ENCODE results near the gene MTOR. TPM values are rescaled to one million over a fixed set of nuclear protein-coding genes. Genes with fewer than 3 reads are reported as not detected.

Gene MTOR
- total RNA-seq, 1 donor from 2014 or later: 23.6 TPM

DNA sequence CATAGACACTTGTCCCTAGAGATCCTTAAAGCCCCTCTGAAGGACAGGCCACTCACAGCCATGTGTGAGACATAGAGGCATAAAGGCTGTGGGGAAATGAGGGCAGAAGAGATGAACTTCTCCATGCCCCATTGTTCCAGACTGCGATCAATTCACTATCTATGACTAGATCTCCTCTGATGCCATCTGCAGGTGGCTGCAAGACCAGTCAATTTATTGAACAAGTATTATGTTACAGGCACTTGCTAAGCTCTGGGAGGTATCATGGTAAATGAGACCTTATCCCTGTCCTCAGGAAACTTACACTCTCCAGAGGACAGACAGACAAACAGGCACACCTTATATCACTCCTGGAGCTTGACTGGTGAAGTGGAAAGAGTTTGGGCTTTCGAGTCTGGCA is 33.6 kb upstream of the MTOR start:
- Histone ChIP-seq H3K4me3 (no peak overlapping the region), H3K4me1 (no peaks in the 10 kb centered on the region), H3K9me3 (no peaks in the 10 kb centered on the region), H3K27ac (no peak overlapping the region), H3K27me3 (no peaks in the 10 kb centered on the region), H3K36me3 (peaks cover 0 to 11% of the 10 kb centered on the region in 2 donors)
- TF ChIP-seq POLR2A (IDR thresholded peaks at IDR 0.05) (no peak), POLR2AphosphoS5 (IDR thresholded peaks at IDR 0.05; ENCODE audit: insufficient read depth in 1 of 2, low read depth in 1 of 2) (no peak)
- TF ChIP-seq, protein P1, sequence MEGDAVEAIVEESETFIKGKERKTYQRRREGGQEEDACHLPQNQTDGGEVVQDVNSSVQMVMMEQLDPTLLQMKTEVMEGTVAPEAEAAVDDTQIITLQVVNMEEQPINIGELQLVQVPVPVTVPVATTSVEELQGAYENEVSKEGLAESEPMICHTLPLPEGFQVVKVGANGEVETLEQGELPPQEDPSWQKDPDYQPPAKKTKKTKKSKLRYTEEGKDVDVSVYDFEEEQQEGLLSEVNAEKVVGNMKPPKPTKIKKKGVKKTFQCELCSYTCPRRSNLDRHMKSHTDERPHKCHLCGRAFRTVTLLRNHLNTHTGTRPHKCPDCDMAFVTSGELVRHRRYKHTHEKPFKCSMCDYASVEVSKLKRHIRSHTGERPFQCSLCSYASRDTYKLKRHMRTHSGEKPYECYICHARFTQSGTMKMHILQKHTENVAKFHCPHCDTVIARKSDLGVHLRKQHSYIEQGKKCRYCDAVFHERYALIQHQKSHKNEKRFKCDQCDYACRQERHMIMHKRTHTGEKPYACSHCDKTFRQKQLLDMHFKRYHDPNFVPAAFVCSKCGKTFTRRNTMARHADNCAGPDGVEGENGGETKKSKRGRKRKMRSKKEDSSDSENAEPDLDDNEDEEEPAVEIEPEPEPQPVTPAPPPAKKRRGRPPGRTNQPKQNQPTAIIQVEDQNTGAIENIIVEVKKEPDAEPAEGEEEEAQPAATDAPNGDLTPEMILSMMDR (IDR thresholded peaks at IDR 0.05): no peak
- DNase-seq (ENCODE audit: extremely low spot score in 2 of 2): no peak
- intact Hi-C loops (cut with DNase I): no loop called here

- no peak overlapping the region for H3K27ac ChIP-seq
- intact Hi-C loops (cut with DNase I): no loop called here
- no peaks in the 10 kb centered on the region for H3K4me1 ChIP-seq
- peaks cover 0 to 11% of the 10 kb centered on the region in 2 donors for H3K36me3 ChIP-seq
- H3K4me3 ChIP-seq: no peak overlapping the region
- no peaks in the 10 kb centered on the region for H3K27me3 ChIP-seq
- TF ChIP-seq POLR2AphosphoS5 (IDR thresholded peaks at IDR 0.05; ENCODE audit: insufficient read depth in 1 of 2, low read depth in 1 of 2) (no peak), POLR2A (IDR thresholded peaks at IDR 0.05) (no peak)
- TF ChIP-seq, protein P1 (IDR thresholded peaks at IDR 0.05): no peak
- DNase-seq (ENCODE audit: extremely low spot score in 2 of 2): no peak
- H3K9me3 ChIP-seq: no peaks in the 10 kb centered on the region
These were observed 32.6 kb upstream of the MTOR start for GRCh38 chr1:11294951-11295350.

DNA sequence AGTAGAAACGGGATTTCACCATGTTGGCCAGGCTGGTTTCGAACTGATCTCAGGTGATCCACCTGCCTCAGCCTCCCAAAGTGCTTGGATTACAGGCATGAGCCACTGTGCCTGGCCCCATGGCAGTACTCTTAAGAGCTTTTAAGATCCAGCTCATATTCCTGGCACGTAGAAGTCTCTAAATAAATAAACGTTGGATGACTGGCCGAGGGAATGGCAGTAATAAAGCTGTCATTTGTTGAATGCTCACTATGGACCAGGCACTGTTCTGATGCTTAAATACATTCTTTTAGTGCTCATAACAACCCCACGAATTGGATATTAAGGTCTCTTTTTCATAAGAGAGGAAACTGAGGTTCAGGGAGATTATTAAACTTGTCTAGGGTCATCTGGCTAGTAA is 31.5 kb upstream of the MTOR start:
- Histone ChIP-seq H3K36me3 (peaks cover 0 to 11% of the 10 kb centered on the region in 2 donors), H3K9me3 (no peaks in the 10 kb centered on the region), H3K4me1 (no peaks in the 10 kb centered on the region), H3K4me3 (no peak overlapping the region), H3K27ac (no peak overlapping the region), H3K27me3 (no peaks in the 10 kb centered on the region)
- no peak for DNase-seq (ENCODE audit: extremely low spot score in 2 of 2)
- TF ChIP-seq, protein P1 (IDR thresholded peaks at IDR 0.05): no peak
- TF ChIP-seq POLR2A (IDR thresholded peaks at IDR 0.05) (no peak), POLR2AphosphoS5 (IDR thresholded peaks at IDR 0.05; ENCODE audit: insufficient read depth in 1 of 2, low read depth in 1 of 2) (no peak)
- intact Hi-C loops (cut with DNase I): no loop called here

DNA sequence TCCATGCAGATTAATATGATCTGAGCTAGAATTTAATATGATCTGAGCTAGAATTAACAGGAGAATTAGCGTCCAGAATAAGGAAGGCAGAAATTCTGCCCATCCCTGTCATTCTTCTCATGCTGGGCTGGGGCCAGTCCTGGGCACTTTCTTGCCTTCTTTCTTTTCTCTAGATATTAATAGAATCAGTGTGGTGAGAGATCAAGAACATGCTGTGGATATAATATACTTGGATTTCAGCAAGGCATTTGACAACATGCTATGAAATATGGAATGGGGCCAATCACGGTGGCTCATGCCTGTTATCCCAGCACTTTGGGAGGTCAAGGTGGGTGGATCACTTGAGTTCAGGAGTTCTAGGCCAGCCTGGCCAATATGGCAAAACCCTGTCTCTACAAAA is 28.7 kb upstream of the MTOR start:
- TF ChIP-seq, protein P1 (IDR thresholded peaks at IDR 0.05): no peak
- TF ChIP-seq POLR2AphosphoS5 (IDR thresholded peaks at IDR 0.05; ENCODE audit: insufficient read depth in 1 of 2, low read depth in 1 of 2): no peak
- no peak for TF ChIP-seq POLR2A (IDR thresholded peaks at IDR 0.05)
- Histone ChIP-seq H3K4me1 (no peaks in the 10 kb centered on the region), H3K36me3 (peaks cover 0 to 12% of the 10 kb centered on the region in 2 donors), H3K27me3 (no peaks in the 10 kb centered on the region), H3K4me3 (no peak overlapping the region), H3K9me3 (no peaks in the 10 kb centered on the region), H3K27ac (no peak overlapping the region)
- intact Hi-C loops (cut with DNase I): no loop called here
- no peak for DNase-seq (ENCODE audit: extremely low spot score in 2 of 2)

- H3K27ac ChIP-seq: no peak overlapping the region
- no peaks in the 10 kb centered on the region for H3K9me3 ChIP-seq
- peaks cover 0 to 8% of the 10 kb centered on the region in 2 donors for H3K36me3 ChIP-seq
- H3K4me3 ChIP-seq: no peak overlapping the region
- TF ChIP-seq, protein P1 (IDR thresholded peaks at IDR 0.05): no peak
- no peak for TF ChIP-seq POLR2A (IDR thresholded peaks at IDR 0.05)
- TF ChIP-seq POLR2AphosphoS5 (IDR thresholded peaks at IDR 0.05; ENCODE audit: insufficient read depth in 1 of 2, low read depth in 1 of 2): no peak
- DNase-seq (ENCODE audit: extremely low spot score in 2 of 2): no peak
- intact Hi-C loops (cut with DNase I): no loop called here
- H3K27me3 ChIP-seq: no peaks in the 10 kb centered on the region
- no peaks in the 10 kb centered on the region for H3K4me1 ChIP-seq
These were observed 26.7 kb upstream of the MTOR start for GRCh38 chr1:11289064-11289463.

All from vagina (tissue), 2 donors.